ENCODE results near the gene TRPV5. TPM values are rescaled to one million over a fixed set of nuclear protein-coding genes. Genes with fewer than 3 reads are reported as not detected.

The TRPV5 gene
- total and polyA plus RNA-seq, 2 donors (not counting 1 experiment from before 2014, with no cell fraction given), result not detected

DNA sequence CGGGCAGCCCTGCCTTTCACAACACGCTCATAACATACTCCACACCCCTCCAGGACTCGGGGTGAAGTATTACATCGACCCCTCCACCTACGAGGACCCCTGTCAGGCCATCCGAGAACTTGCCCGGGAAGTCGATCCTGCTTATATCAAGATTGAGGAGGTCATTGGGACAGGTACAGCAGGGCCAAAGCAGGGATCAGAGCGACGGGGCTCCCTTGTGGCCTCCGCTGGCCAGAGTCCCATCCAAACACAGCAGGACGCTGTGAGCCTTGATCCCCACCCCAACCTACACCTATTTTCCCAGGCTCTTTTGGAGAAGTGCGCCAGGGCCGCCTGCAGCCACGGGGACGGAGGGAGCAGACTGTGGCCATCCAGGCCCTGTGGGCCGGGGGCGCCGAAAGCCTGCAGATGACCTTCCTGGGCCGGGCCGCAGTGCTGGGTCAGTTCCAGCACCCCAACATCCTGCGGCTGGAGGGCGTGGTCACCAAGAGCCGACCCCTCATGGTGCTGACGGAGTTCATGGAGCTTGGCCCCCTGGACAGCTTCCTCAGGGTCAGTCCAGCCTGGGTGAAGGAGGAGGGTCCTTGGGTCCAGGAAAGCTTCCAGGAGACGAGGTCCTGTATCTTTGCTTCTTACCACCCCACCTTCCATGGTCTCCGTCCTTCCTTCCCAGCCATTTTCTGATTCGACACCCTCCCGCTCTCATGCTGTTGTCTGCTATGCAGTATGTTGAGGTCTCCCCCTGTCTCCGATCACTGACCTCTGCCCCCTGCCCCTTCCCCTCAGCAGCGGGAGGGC lies 65.2 kb downstream of the TRPV5 start:
- no peaks in the 10 kb centered on the region for H3K27me3 ChIP-seq (ENCODE audit: control insufficient read depth, insufficient read depth, low read length)
- H3K9me3 ChIP-seq (ENCODE audit: control insufficient read depth, insufficient read depth, low read depth, low read length), result no peaks in the 10 kb centered on the region
- H3K4me1 ChIP-seq (ENCODE audit: control insufficient read depth, extremely low read depth, insufficient read depth, low read length), result no peaks in the 10 kb centered on the region
- H3K4me3 ChIP-seq (replicated peaks in 1 of 4; ENCODE audit: control extremely low read depth in 1 of 4, insufficient read depth in 1 of 4, low read depth in 3 of 4, low read length in 4 of 4), result no peak overlapping the region
- no peak for TF ChIP-seq EZH2 (IDR thresholded peaks at IDR 0.05; ENCODE audit: low read length, missing control alignments)
- TF ChIP-seq, protein P1, sequence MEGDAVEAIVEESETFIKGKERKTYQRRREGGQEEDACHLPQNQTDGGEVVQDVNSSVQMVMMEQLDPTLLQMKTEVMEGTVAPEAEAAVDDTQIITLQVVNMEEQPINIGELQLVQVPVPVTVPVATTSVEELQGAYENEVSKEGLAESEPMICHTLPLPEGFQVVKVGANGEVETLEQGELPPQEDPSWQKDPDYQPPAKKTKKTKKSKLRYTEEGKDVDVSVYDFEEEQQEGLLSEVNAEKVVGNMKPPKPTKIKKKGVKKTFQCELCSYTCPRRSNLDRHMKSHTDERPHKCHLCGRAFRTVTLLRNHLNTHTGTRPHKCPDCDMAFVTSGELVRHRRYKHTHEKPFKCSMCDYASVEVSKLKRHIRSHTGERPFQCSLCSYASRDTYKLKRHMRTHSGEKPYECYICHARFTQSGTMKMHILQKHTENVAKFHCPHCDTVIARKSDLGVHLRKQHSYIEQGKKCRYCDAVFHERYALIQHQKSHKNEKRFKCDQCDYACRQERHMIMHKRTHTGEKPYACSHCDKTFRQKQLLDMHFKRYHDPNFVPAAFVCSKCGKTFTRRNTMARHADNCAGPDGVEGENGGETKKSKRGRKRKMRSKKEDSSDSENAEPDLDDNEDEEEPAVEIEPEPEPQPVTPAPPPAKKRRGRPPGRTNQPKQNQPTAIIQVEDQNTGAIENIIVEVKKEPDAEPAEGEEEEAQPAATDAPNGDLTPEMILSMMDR (conservative IDR thresholded peaks at IDR 0.05 in 1 of 2, IDR thresholded peaks at IDR 0.05 in 1 of 2; ENCODE audit: low read depth in 1 of 2, low read length in 2 of 2), result no peak
- no peaks in the 10 kb centered on the region for H3K36me3 ChIP-seq (ENCODE audit: control insufficient read depth, insufficient read depth, low read length)
- no peak overlapping the region for H3K9ac ChIP-seq (ENCODE audit: insufficient read depth, low read length)
- H3K4me2 ChIP-seq (ENCODE audit: extremely low read depth, insufficient read depth, low read length), result no peak overlapping the region
- no peak overlapping the region for H2AFZ ChIP-seq (ENCODE audit: low read length)
- no peak for DNase-seq (ENCODE audit: low read depth in 2 of 2)
- H3K79me2 ChIP-seq (ENCODE audit: control insufficient read depth, insufficient read depth, low read length), result no peaks in the 10 kb centered on the region
- no peaks in the 10 kb centered on the region for H4K20me1 ChIP-seq (ENCODE audit: control insufficient read depth, extremely low read depth, insufficient read depth, low read length)
- no peak overlapping the region for H3K27ac ChIP-seq (ENCODE audit: insufficient read depth, low read length)

DNA sequence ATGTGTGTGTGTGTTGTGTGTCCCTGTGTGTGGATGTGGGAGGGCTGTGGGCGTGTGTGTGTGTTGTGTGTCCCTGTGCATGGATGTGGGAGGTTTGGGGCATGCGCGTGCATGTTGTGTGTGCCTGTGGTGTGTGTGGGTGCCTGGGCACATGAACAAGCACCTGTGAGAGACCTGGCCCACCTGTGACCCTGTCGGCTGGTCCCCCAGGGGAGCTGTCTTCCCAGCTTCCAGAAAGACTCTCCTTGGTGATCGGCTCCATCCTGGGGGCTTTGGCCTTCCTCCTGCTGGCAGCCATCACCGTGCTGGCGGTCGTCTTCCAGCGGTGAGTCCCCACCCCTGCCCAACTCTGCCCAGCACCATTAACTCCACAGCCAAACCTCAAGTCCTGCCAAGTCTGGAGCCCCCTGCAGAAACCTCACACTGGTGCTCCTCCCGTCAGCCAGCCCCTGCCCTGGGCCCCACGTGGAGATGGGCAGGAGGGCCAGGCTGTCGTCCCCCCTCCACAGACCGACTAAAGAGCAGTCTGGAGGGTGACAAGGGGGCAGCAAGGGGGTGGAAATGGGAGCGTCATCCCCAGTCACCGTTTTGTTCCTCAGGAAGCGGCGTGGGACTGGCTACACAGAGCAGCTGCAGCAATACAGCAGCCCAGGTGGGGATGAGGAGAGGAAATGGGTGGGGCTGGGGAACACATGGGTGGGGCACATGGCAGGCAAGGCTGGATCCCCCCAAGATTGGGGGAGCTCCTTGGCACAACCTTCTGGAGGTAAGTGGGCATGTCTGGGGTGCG lies 66.0 kb downstream of the TRPV5 start:
- Histone ChIP-seq H3K4me1 (ENCODE audit: control insufficient read depth, extremely low read depth, insufficient read depth, low read length) (no peaks in the 10 kb centered on the region), H4K20me1 (ENCODE audit: control insufficient read depth, extremely low read depth, insufficient read depth, low read length) (no peaks in the 10 kb centered on the region), H3K79me2 (ENCODE audit: control insufficient read depth, insufficient read depth, low read length) (no peaks in the 10 kb centered on the region), H3K9ac (ENCODE audit: insufficient read depth, low read length) (no peak overlapping the region), H3K9me3 (ENCODE audit: control insufficient read depth, insufficient read depth, low read depth, low read length) (no peaks in the 10 kb centered on the region), H3K4me2 (ENCODE audit: extremely low read depth, insufficient read depth, low read length) (no peak overlapping the region), H3K27me3 (ENCODE audit: control insufficient read depth, insufficient read depth, low read length) (no peaks in the 10 kb centered on the region), H3K36me3 (ENCODE audit: control insufficient read depth, insufficient read depth, low read length) (no peaks in the 10 kb centered on the region), H3K27ac (ENCODE audit: insufficient read depth, low read length) (no peak overlapping the region), H2AFZ (ENCODE audit: low read length) (no peak overlapping the region), H3K4me3 (replicated peaks in 1 of 4; ENCODE audit: control extremely low read depth in 1 of 4, insufficient read depth in 1 of 4, low read depth in 3 of 4, low read length in 4 of 4) (no peak overlapping the region)
- TF ChIP-seq, protein P1 (conservative IDR thresholded peaks at IDR 0.05 in 1 of 2, IDR thresholded peaks at IDR 0.05 in 1 of 2; ENCODE audit: low read depth in 1 of 2, low read length in 2 of 2), result no peak
- no peak for TF ChIP-seq EZH2 (IDR thresholded peaks at IDR 0.05; ENCODE audit: low read length, missing control alignments)
- no peak for DNase-seq (ENCODE audit: low read depth in 2 of 2)

DNA sequence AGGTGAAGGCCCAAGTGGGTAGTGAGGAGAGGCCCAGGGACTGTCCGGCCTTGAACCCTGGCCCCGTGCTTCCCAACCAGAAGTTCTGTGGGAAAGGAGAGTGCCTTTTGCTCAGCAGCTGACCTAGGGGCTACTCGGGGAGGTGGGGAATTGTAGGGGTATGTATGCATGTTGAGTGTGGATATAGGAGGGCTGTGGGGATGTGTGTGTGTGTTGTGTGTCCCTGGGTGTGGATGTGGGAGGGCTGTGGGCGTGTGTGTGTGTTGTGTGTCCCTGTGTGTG lies 66.5 kb downstream of the TRPV5 start:
- no peak overlapping the region for H3K4me3 ChIP-seq (replicated peaks in 1 of 4; ENCODE audit: control extremely low read depth in 1 of 4, insufficient read depth in 1 of 4, low read depth in 3 of 4, low read length in 4 of 4)
- no peaks in the 10 kb centered on the region for H3K79me2 ChIP-seq (ENCODE audit: control insufficient read depth, insufficient read depth, low read length)
- no peaks in the 10 kb centered on the region for H3K36me3 ChIP-seq (ENCODE audit: control insufficient read depth, insufficient read depth, low read length)
- no peak overlapping the region for H2AFZ ChIP-seq (ENCODE audit: low read length)
- TF ChIP-seq EZH2 (IDR thresholded peaks at IDR 0.05; ENCODE audit: low read length, missing control alignments), result no peak
- TF ChIP-seq, protein P1 (conservative IDR thresholded peaks at IDR 0.05 in 1 of 2, IDR thresholded peaks at IDR 0.05 in 1 of 2; ENCODE audit: low read depth in 1 of 2, low read length in 2 of 2), result no peak
- H3K4me1 ChIP-seq (ENCODE audit: control insufficient read depth, extremely low read depth, insufficient read depth, low read length), result no peaks in the 10 kb centered on the region
- no peak overlapping the region for H3K4me2 ChIP-seq (ENCODE audit: extremely low read depth, insufficient read depth, low read length)
- no peaks in the 10 kb centered on the region for H4K20me1 ChIP-seq (ENCODE audit: control insufficient read depth, extremely low read depth, insufficient read depth, low read length)
- no peak for DNase-seq (ENCODE audit: low read depth in 2 of 2)
- no peak overlapping the region for H3K27ac ChIP-seq (ENCODE audit: insufficient read depth, low read length)
- no peak overlapping the region for H3K9ac ChIP-seq (ENCODE audit: insufficient read depth, low read length)
- H3K27me3 ChIP-seq (ENCODE audit: control insufficient read depth, insufficient read depth, low read length), result no peaks in the 10 kb centered on the region
- no peaks in the 10 kb centered on the region for H3K9me3 ChIP-seq (ENCODE audit: control insufficient read depth, insufficient read depth, low read depth, low read length)

Data from fibroblast of lung (primary cell).